Left lung (tissue), 10 donors: Measurements from ENCODE around the gene NT5DC1. TPM values are rescaled to one million over a fixed set of nuclear protein-coding genes. Genes with fewer than 3 reads are reported as not detected.

ENCODE experiments used
- ATAC-seq: fragments of 200-7000 bp; cut with Tn5 transposase; one replicate; pipeline ENCODE4 v1.9.1; 2020; ENCODE audit warnings: moderate library complexity
- DNase-seq, 4 donors: peaks; one replicate each; pipeline ENCODE4 v3.0.0-alpha.2; 2013 to 2020
- H3K27ac ChIP-seq, 2 donors: fragments of 200-600 bp; sonication (generic) in 1 of 2; one replicate each; pipeline versions ENCODE4 v1.5.0 to v1.8.0; 2020 to 2021
- H3K27me3 ChIP-seq, 2 donors: fragments of 200-600 bp; sonication (generic) in 1 of 2; one replicate each; pipeline versions ENCODE4 v1.5.0 to v1.8.0; 2020 to 2021
- H3K36me3 ChIP-seq, 2 donors: fragments of 200-600 bp; sonication (generic) in 1 of 2; one replicate each; pipeline versions ENCODE4 v1.5.0 to v1.8.0; 2020 to 2021
- H3K4me1 ChIP-seq, 2 donors: fragments of 200-600 bp; one replicate each; pipeline ENCODE4 v1.8.0; 2021
- H3K4me3 ChIP-seq, 2 donors: fragments of 200-600 bp; sonication (generic) in 1 of 2; one replicate each; pipeline versions ENCODE4 v1.5.0 to v1.8.0; 2020 to 2021; ENCODE audit warnings: mild to moderate bottlenecking in 1 of 2
- H3K9me3 ChIP-seq, 2 donors: fragments of 200-600 bp; sonication (generic) in 1 of 2; one replicate each; pipeline versions ENCODE4 v1.5.0 to v1.8.0; 2020 to 2021
- intact Hi-C, 2 donors: fragments of 100-400 bp; cut with DNase I; formaldehyde crosslinking; loops; one replicate each; pipeline versions ENCODE4 v1.11.2 to v1.14.2; 2022
- polyA plus RNA-seq, 6 donors: library from polyadenylated mRNA; unstranded; fragments of 120-200 nt; gene quantifications; one replicate each; pipeline ENCODE4 v1.2.1, GENCODE V29; 2013; ENCODE audit not compliant: insufficient read length in 6 of 6
- total RNA-seq, 2 donors: library from RNA; stranded (reverse); fragmentation: NEBNext Ultra II Directional; extraction: Animal tissue kit (Norgen Biotek cat#: 25700); gene quantifications; one replicate each; pipeline ENCODE4 v1.2.1, GENCODE V29; 2021
- TF ChIP-seq, protein P1 (sequence below), 2 donors: fragments of 200-600 bp; sonication (generic) in 1 of 2; IDR thresholded peaks; one replicate each; pipeline versions ENCODE4 v1.5.0 to v1.8.0; 2021; ENCODE audit warnings: antibody characterized with exemption in 2 of 2
- donor health status: DM: no; HTN: yes; CAD: no.
- donor health status: DM: no; HTN: no; CAD: no.

NT5DC1 gene
- total and polyA plus RNA-seq, 8 donors, result 36.9 to 56.8 (median 49.9) TPM

GRCh38 chr6:116133453-116133852, 32.8 kb downstream of the NT5DC1 start:
- DNase-seq, result no peak

DNA sequence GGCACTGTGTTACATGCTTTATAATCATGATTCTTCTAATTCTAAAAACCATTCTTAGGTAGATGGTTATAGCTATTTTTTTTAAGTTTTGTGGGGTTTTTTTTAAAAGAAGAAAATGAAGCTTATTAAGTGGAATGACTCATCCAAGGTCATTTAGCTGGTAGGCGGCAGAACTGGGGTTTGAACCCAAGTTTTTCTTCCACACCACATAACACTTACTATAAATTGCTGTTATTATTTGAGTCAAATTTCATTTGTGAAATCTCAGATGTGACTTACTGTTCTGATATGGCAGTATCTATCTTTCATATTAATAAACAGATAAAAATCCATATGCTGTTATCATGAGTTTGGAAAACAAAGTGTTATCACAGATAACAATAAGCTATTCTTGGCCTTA, 35.7 kb downstream of the NT5DC1 start:
- Histone ChIP-seq H3K4me3 (no peak overlapping the region), H3K27me3 (no peaks in the 10 kb centered on the region), H3K36me3 (no peaks in the 10 kb centered on the region), H3K9me3 (no peaks in the 10 kb centered on the region), H3K27ac (no peak overlapping the region), H3K4me1 (no peaks in the 10 kb centered on the region)
- no peak for ATAC-seq
- no peak for DNase-seq
- intact Hi-C loops, result no loop called here
- TF ChIP-seq, protein P1, sequence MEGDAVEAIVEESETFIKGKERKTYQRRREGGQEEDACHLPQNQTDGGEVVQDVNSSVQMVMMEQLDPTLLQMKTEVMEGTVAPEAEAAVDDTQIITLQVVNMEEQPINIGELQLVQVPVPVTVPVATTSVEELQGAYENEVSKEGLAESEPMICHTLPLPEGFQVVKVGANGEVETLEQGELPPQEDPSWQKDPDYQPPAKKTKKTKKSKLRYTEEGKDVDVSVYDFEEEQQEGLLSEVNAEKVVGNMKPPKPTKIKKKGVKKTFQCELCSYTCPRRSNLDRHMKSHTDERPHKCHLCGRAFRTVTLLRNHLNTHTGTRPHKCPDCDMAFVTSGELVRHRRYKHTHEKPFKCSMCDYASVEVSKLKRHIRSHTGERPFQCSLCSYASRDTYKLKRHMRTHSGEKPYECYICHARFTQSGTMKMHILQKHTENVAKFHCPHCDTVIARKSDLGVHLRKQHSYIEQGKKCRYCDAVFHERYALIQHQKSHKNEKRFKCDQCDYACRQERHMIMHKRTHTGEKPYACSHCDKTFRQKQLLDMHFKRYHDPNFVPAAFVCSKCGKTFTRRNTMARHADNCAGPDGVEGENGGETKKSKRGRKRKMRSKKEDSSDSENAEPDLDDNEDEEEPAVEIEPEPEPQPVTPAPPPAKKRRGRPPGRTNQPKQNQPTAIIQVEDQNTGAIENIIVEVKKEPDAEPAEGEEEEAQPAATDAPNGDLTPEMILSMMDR (IDR thresholded peaks at IDR 0.05), result no peak

More at GRCh38 chr6:116133453-116133852, 32.8 kb downstream of the NT5DC1 start:
- H3K9me3 ChIP-seq, result no peaks in the 10 kb centered on the region
- no peak for ATAC-seq
- intact Hi-C loops, result no loop called here
- H3K4me3 ChIP-seq, result no peak overlapping the region
- H3K27me3 ChIP-seq, result no peaks in the 10 kb centered on the region
- H3K36me3 ChIP-seq, result no peaks in the 10 kb centered on the region
- H3K27ac ChIP-seq, result no peak overlapping the region
- TF ChIP-seq, protein P1 (IDR thresholded peaks at IDR 0.05), result no peak
- no peaks in the 10 kb centered on the region for H3K4me1 ChIP-seq

DNA sequence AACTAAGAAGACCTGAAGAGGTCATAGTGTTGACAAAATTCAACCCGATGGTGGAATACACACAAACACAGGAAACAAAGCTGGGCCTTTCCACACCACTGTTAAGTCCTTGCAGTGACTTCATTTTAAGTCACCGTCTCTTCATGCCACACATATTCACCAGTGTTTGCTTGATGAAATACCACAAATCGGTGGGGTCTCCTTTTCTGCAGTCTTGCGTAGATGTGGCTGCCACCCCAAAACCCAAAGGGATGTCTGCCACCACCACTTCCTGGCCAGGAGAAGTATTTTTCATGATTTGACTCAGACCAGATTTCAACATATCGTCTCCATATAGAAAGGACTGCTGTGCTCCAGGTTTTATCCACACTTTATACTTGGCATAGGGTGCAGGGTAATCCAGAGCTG, 36.3 kb downstream of the NT5DC1 start:
- Histone ChIP-seq H3K36me3 (no peaks in the 10 kb centered on the region), H3K9me3 (no peaks in the 10 kb centered on the region), H3K27ac (no peak overlapping the region), H3K4me1 (no peaks in the 10 kb centered on the region), H3K27me3 (no peaks in the 10 kb centered on the region), H3K4me3 (no peak overlapping the region)
- no peak for DNase-seq
- TF ChIP-seq, protein P1 (IDR thresholded peaks at IDR 0.05), result no peak
- no peak for ATAC-seq
- intact Hi-C loops, result no loop called here

GRCh38 chr6:116139917-116140316, 39.3 kb downstream of the NT5DC1 start:
- DNase-seq (peak in 1 of 4 donors; percentile 40), ATAC-seq (peak; percentile 90)
- H3K9me3 ChIP-seq, result no peaks in the 10 kb centered on the region

DNA sequence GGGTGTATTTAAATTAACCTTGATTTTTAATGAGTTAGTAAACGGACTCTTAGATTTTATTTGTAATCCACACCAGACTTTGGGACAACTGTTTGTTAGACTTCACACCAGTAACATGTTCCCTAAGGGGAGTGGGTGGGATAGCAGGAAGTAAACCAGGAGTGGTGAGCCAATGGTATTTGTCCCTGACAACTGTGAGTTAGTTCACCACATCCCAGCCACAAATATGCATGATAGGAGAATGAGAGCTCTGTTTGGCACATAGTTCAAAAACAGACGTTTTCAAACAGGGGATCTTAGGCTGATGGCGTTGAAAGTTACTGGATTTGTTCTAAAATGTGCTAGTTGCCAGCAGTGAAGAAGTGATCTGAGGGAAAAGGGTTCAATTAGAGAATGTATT, 44.0 kb downstream of the NT5DC1 start:
- Histone ChIP-seq H3K4me3 (no peak overlapping the region), H3K9me3 (no peaks in the 10 kb centered on the region), H3K27me3 (no peaks in the 10 kb centered on the region), H3K36me3 (no peaks in the 10 kb centered on the region), H3K4me1 (no peaks in the 10 kb centered on the region), H3K27ac (peak overlapping the region in 1 of 2 donors; percentile 1)
- ATAC-seq (peak; percentile 44), DNase-seq (no peak)
- intact Hi-C loops, result no loop called here
- TF ChIP-seq, protein P1 (IDR thresholded peaks at IDR 0.05), result no peak

More at GRCh38 chr6:116139917-116140316, 39.3 kb downstream of the NT5DC1 start:
- no peaks in the 10 kb centered on the region for H3K4me1 ChIP-seq
- no peaks in the 10 kb centered on the region for H3K36me3 ChIP-seq
- intact Hi-C loops, result no loop called here
- H3K27me3 ChIP-seq, result no peaks in the 10 kb centered on the region
- H3K27ac ChIP-seq, result no peak overlapping the region
- H3K4me3 ChIP-seq, result no peak overlapping the region
- TF ChIP-seq, protein P1 (IDR thresholded peaks at IDR 0.05), result no peak
